ENCODE measurements around the gene OR4C13. TPM values are rescaled to one million over a fixed set of nuclear protein-coding genes. Genes with fewer than 3 reads are reported as not detected.
"Not testable (repeated sequence)": the region's sequence is repeated elsewhere in the genome, so short reads cannot be mapped to it uniquely, and the experiment has no call there.

Gene OR4C13
- total RNA-seq = not detected in 3 replicates

GRCh38 chr11:49952091-49952490 lies at the start of gene OR4C13:
Gene OR4C13, plus strand, starts transcription at chr11:49952391. Its CDS starts 32 bp downstream, at chr11:49952423.
- no peaks in the 10 kb centered on the region for H3K27me3 Mint-ChIP-seq (ENCODE audit: low read depth)
- H3K36me3 Mint-ChIP-seq = peaks cover 1% of the 10 kb centered on the region
- H3K4me3 Mint-ChIP-seq = no peak within 1 kb of the TSS
- H3K27ac Mint-ChIP-seq = no peak within 1 kb of the TSS
- no peak for DNase-seq (ENCODE audit: low spot score in 2 of 2, unreplicated experiment in 2 of 2)
- peaks cover 59% of the 10 kb centered on the region for H3K9me3 Mint-ChIP-seq
- no peak for TF ChIP-seq CTCF (IDR thresholded peaks at IDR 0.05; ENCODE audit: unreplicated experiment)
- no peaks in the 10 kb centered on the region for H3K4me1 Mint-ChIP-seq

- not testable (repeated sequence) for H3K27me3 Mint-ChIP-seq (ENCODE audit: low read depth); H3K4me3 Mint-ChIP-seq; DNase-seq (ENCODE audit: low spot score in 2 of 2, unreplicated experiment in 2 of 2); H3K27ac Mint-ChIP-seq; H3K4me1 Mint-ChIP-seq; H3K36me3 Mint-ChIP-seq
- peaks cover 62% of the 10 kb centered on the region for H3K9me3 Mint-ChIP-seq
These were observed 40.7 kb upstream of the OR4C13 start for GRCh38 chr11:49911516-49911915.

GRCh38 chr11:49948701-49949100 lies 3.5 kb upstream of the OR4C13 start:
- H3K27me3 Mint-ChIP-seq (ENCODE audit: low read depth); H3K36me3 Mint-ChIP-seq; DNase-seq (ENCODE audit: low spot score in 2 of 2, unreplicated experiment in 2 of 2); H3K27ac Mint-ChIP-seq; H3K4me1 Mint-ChIP-seq; H3K4me3 Mint-ChIP-seq: not testable (repeated sequence)
- H3K9me3 Mint-ChIP-seq = peaks cover 68% of the 10 kb centered on the region

- not testable (repeated sequence) for H3K36me3 Mint-ChIP-seq
These were observed 21.2 kb downstream of the OR4C13 start for GRCh38 chr11:49973439-49973838.

GRCh38 chr11:49982435-49982834 lies 30.2 kb downstream of the OR4C13 start, which contains the start of gene OR4C12:
Gene OR4C12, minus strand, starts transcription at chr11:49982535. Its CDS starts 34 bp downstream, at chr11:49982501.
- H3K9me3 Mint-ChIP-seq = peaks cover 72% of the 10 kb centered on the region
- not testable (repeated sequence) for H3K4me3 Mint-ChIP-seq; H3K27ac Mint-ChIP-seq; H3K27me3 Mint-ChIP-seq (ENCODE audit: low read depth); H3K36me3 Mint-ChIP-seq; H3K4me1 Mint-ChIP-seq; DNase-seq (ENCODE audit: low spot score in 2 of 2, unreplicated experiment in 2 of 2)

More at GRCh38 chr11:49973439-49973838, 21.2 kb downstream of the OR4C13 start:
- not testable (repeated sequence) for H3K27ac Mint-ChIP-seq; H3K27me3 Mint-ChIP-seq (ENCODE audit: low read depth); DNase-seq (ENCODE audit: low spot score in 2 of 2, unreplicated experiment in 2 of 2); H3K4me3 Mint-ChIP-seq; H3K4me1 Mint-ChIP-seq
- H3K9me3 Mint-ChIP-seq = peaks cover 57% of the 10 kb centered on the region

GRCh38 chr11:49995565-49995964 lies 43.4 kb downstream of the OR4C13 start:
- Mint-ChIP-seq H3K27me3 (ENCODE audit: low read depth) (no peaks in the 10 kb centered on the region), H3K36me3 (no peaks in the 10 kb centered on the region), H3K4me3 (no peak overlapping the region), H3K27ac (no peak overlapping the region), H3K9me3 (peaks cover 71% of the 10 kb centered on the region), H3K4me1 (no peaks in the 10 kb centered on the region)
- TF ChIP-seq CTCF (IDR thresholded peaks at IDR 0.05; ENCODE audit: unreplicated experiment) = peak; percentile 54
- DNase-seq (ENCODE audit: low spot score in 2 of 2, unreplicated experiment in 2 of 2) = no peak

Other genes with a start within 250 kb of the OR4C13 start
- not detected in 3 replicates for gene OR4C12, start 30.1 kb downstream of the OR4C13 start, total RNA-seq
- gene OR4C45, start 80.5 kb downstream of the OR4C13 start, total RNA-seq = not detected in 3 replicates